Raji (cell line): ENCODE measurements around the gene MAPK1IP1L.

Experiments used
- POLR2A ChIP-seq: IDR thresholded peaks from 2 replicates; pipeline ENCODE4 v1.6.1; 2011; ENCODE audit warnings: low read depth, low read length, control low read depth; ENCODE audit not compliant: insufficient read depth

Gene MAPK1IP1L

GRCh38 chr14:55103971-55104954 lies 52.8 kb downstream of the MAPK1IP1L start:
- no peak for TF ChIP-seq POLR2A

DNA sequence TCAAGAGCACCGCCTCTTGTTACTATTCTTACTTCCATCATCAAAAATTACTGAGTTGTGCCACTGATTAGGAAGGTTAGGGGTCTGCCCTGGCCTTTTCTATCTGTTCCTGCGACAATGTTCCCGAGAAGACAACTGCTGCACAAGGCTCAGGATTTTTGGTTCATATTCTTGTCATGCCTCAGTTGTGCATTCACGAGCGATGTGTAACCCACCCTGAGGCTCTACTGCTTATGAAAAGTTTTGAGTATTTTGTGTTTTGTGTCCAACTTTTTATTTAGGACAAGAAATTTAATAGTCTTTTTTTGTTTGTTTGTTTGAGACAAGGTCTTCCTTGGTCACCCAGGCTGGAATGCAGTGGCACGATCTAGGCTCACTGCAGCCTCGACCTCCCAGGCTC lies 54.5 kb downstream of the MAPK1IP1L start:
- TF ChIP-seq POLR2A: no peak

GRCh38 chr14:55107766-55108554 lies 56.5 kb downstream of the MAPK1IP1L start:
- no peak for TF ChIP-seq POLR2A

DNA sequence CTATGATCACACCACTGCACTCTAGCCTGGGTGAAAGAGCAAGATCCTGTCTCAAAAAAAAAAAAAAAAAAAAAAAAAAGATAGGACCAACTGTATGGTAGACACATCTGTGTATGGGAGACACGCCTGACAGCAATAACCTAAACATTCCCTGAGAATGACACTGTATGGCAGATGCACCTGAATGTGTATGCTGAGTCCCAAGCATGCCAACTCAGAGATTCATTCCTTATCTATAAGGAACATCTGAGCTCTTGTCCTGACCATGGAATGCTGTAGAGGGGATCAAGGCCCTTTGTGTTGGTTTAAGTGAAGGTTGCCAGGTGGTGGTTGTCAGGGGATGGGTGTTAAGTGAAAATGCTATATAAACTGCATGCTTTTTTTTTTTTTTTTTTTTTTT lies 58.4 kb downstream of the MAPK1IP1L start:
- no peak for TF ChIP-seq POLR2A

DNA sequence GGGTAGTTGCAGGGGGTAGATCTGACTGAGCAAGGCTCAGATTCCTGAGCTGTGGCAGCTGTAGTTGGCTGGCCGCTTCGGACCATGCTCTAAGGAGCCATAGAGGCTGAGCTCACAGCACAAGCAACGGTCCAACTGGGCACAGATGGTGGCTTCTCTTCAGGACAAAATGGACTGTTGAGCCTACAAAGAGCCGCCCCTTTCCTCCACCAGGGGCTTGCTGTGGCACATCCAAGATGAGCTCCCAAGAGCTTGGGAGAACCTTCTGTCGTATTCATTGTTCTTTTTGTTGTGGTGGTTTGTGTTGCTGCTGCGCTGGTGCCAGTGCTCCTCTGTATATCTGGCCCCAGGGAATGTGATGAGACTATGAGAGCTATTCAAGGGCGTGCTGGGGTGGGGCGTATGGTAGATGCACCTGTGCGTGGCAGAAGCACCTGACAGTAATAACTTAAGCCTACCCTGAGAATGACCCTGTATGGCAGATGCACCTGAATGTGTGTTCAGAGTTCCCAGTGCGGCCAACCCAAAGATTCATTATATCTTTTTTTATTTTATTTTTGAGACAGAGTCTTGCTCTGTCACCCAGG lies 59.8 kb downstream of the MAPK1IP1L start:
- no peak for TF ChIP-seq POLR2A

- TF ChIP-seq POLR2A: no peak
Observed at GRCh38 chr14:55114720-55115119, 63.3 kb downstream of the MAPK1IP1L start.

DNA sequence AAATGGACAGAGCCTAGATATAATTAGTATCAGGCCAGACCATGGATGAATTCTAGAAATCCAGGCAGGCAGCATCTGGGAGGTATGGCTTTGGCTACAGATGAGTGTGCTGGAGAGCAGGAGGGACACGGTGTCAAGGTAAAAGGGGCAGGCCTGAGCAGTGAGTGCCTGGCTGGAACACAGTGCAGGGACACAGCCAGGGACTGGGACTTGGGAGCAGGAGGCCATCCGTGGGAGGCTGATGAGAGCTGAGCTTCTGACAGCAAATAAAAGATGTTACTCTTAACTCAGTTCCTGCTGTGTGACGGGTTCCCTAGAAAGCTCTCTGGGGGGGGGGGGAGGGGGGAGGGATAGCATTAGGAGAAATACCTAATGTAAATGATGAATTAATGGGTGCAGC lies 64.0 kb downstream of the MAPK1IP1L start:
- TF ChIP-seq POLR2A: no peak

DNA sequence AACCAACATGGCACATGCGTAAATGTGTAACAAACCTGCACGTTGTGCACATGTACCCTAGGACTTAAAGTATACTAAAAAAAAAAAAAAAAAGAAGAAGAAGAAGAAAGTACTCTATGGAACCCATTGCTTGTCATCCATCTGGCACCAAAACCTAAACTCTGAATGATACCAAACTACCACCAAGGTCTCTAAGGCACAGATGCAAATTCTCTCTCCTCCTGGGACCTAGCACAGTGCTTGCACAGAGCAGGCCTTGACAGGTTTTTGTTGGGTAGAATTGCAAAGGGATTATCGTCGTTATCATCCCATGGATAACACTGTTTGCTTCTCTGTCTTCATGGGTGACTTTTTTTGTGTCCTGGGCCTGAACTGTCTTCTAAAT lies 64.4 kb downstream of the MAPK1IP1L start:
- TF ChIP-seq POLR2A: no peak

GRCh38 chr14:55116246-55117030 lies 65.0 kb downstream of the MAPK1IP1L start:
- TF ChIP-seq POLR2A: no peak

- no peak for TF ChIP-seq POLR2A
Observed at GRCh38 chr14:55117803-55118441, 66.5 kb downstream of the MAPK1IP1L start.

- TF ChIP-seq POLR2A: no peak
Observed at GRCh38 chr14:55118761-55119160, 67.3 kb downstream of the MAPK1IP1L start.
